ENCODE measurements around the gene ALOX12. TPM values are rescaled to one million over a fixed set of nuclear protein-coding genes. Genes with fewer than 3 reads are reported as not detected.

Gene ALOX12
- total and polyA plus RNA-seq, 2 donors = 0.04 TPM; not detected in 1

DNA sequence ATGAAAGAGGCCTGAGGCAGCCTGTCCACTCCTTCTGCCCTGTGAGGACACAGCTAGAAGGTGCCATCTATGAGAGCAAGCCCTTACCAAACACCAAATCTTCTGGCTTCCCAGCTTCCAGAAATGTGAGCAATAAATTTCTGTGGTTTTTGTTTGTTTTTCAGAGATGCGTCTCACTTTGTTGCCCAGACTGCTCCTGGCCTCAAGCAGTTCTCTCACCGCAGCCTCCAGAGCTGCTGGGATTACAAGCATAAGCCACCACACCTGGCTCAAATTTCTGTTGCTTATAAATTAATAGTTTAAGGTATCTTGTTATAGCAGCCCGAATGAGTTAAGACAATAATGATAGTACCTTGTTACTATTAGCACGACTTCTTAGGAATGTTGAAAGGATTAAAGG, 60.5 kb downstream of the ALOX12 start:
- Histone ChIP-seq H3K4me1 (ENCODE audit: insufficient read depth) (no peaks in the 10 kb centered on the region), H3K36me3 (ENCODE audit: insufficient read depth) (no peaks in the 10 kb centered on the region), H3K27ac (ENCODE audit: low read depth) (no peak overlapping the region), H3K4me3 (ENCODE audit: low read depth, low read length) (no peak overlapping the region)
- DNase-seq (ENCODE audit: extremely low spot score) = no peak
- WGBS = 64% methylated on average over 4 of the region's 4 CpGs

DNA sequence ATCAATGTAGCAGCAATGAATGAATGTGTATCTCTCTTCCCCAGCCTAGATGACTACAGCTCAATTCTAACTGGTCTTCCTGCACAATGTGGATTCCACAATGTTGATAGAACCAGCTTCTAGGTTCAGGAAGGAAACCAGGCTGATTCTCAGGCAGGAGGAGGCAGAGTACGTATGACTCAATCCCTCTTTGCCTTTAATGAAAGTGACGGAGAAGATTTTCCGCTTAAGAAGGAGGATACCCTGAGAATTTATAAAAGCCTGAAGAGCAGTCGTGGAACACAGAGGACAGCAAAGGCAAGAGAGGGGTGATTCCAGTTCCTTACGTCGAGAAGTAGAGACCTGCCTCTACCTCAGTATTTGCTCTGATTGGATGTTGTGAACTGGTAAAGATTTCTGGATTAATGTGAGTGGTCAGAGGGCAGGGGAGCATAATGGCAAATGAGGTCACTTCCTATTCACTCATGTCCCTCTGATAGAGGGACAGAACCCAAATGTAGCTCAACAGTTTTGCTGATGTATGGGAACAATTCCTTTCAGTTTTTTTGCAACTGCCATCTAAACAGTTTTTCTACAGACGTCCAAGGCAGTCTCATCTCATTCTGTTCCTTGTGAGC, 63.1 kb downstream of the ALOX12 start:
- DNase-seq (ENCODE audit: extremely low spot score) = no peak
- no peak overlapping the region for H3K27ac ChIP-seq (ENCODE audit: low read depth)
- no peak overlapping the region for H3K4me3 ChIP-seq (ENCODE audit: low read depth, low read length)
- WGBS = 57% methylated on average over 7 of the region's 7 CpGs
- H3K4me1 ChIP-seq (ENCODE audit: insufficient read depth) = no peaks in the 10 kb centered on the region
- no peaks in the 10 kb centered on the region for H3K36me3 ChIP-seq (ENCODE audit: insufficient read depth)

Small RNA genes lying within 50 kb of the gene (small RNA-seq; reads per million reads assigned to genes)
- gene AC120057.1 = not detected

Other genes with a start within 250 kb of the ALOX12 start
- 90.9 TPM for gene XAF1, start 240.0 kb upstream of the ALOX12 start, total RNA-seq
- gene XAF1, start 240.0 kb upstream of the ALOX12 start, polyA plus RNA-seq = 30.2 TPM
- 0.90 TPM for gene FBXO39, start 219.8 kb upstream of the ALOX12 start, total RNA-seq
- 0.56 TPM for gene FBXO39, start 219.8 kb upstream of the ALOX12 start, polyA plus RNA-seq
- not detected for gene TEKT1, start 164.3 kb upstream of the ALOX12 start, total RNA-seq
- not detected for gene TEKT1, start 164.3 kb upstream of the ALOX12 start, polyA plus RNA-seq
- gene RNASEK, start 16.6 kb downstream of the ALOX12 start, total RNA-seq = 32.9 TPM
- 305 TPM for gene RNASEK, start 16.6 kb downstream of the ALOX12 start, polyA plus RNA-seq
- gene BCL6B, start 27.0 kb downstream of the ALOX12 start, total RNA-seq = 12.5 TPM
- gene BCL6B, start 27.0 kb downstream of the ALOX12 start, polyA plus RNA-seq = 9.9 TPM
- gene SLC16A13, start 40.0 kb downstream of the ALOX12 start, total RNA-seq = 0.37 TPM
- 1.5 TPM for gene SLC16A13, start 40.0 kb downstream of the ALOX12 start, polyA plus RNA-seq
- gene SLC16A11, start 48.0 kb downstream of the ALOX12 start, total RNA-seq = not detected
- gene SLC16A11, start 48.0 kb downstream of the ALOX12 start, polyA plus RNA-seq = 1.5 TPM
- gene CLEC10A, start 84.2 kb downstream of the ALOX12 start, total RNA-seq = 5.0 TPM
- gene CLEC10A, start 84.2 kb downstream of the ALOX12 start, polyA plus RNA-seq = 18.8 TPM
- gene ASGR2, start 118.8 kb downstream of the ALOX12 start, total RNA-seq = not detected
- 1.7 TPM for gene ASGR2, start 118.8 kb downstream of the ALOX12 start, polyA plus RNA-seq
- 1.7 TPM for gene ASGR1, start 183.3 kb downstream of the ALOX12 start, total RNA-seq
- gene ASGR1, start 183.3 kb downstream of the ALOX12 start, polyA plus RNA-seq = 1.6 TPM
- 19.4 TPM for gene DLG4, start 223.8 kb downstream of the ALOX12 start, total RNA-seq
- 17.1 TPM for gene DLG4, start 223.8 kb downstream of the ALOX12 start, polyA plus RNA-seq
- gene ACADVL, start 223.9 kb downstream of the ALOX12 start, total RNA-seq = 130 TPM
- gene ACADVL, start 223.9 kb downstream of the ALOX12 start, polyA plus RNA-seq = 314 TPM
- 45.5 TPM for gene DVL2, start 238.5 kb downstream of the ALOX12 start, total RNA-seq
- gene DVL2, start 238.5 kb downstream of the ALOX12 start, polyA plus RNA-seq = 41.5 TPM
- 18.8 TPM for gene PHF23, start 243.4 kb downstream of the ALOX12 start, total RNA-seq
- gene PHF23, start 243.4 kb downstream of the ALOX12 start, polyA plus RNA-seq = 39.0 TPM
- gene GABARAP, start 246.4 kb downstream of the ALOX12 start, total RNA-seq = 246 TPM
- gene GABARAP, start 246.4 kb downstream of the ALOX12 start, polyA plus RNA-seq = 681 TPM